Transverse colon (tissue), 4 donors: ENCODE measurements around the gene REC8. TPM values are rescaled to one million over a fixed set of nuclear protein-coding genes. Genes with fewer than 3 reads are reported as not detected.
A peak's percentile ranks its signal among the peaks of the same experiment; 100 is the strongest.

Source experiments
- DNase-seq: peaks from one replicate; pipeline ENCODE4 v3.0.0-alpha.2; 2019
- H3K27ac ChIP-seq, 4 donors: fragments of 200-600 bp; sonication (generic); 2 replicates each; pipeline ENCODE4 v1.5.1; 2016 to 2018; ENCODE audit warnings: inconsistent platforms in 4 of 4
- H3K27me3 ChIP-seq: fragments of 200-600 bp; sonication (generic); 2 replicates; pipeline ENCODE4 v1.5.1; 2017; ENCODE audit warnings: inconsistent platforms
- H3K36me3 ChIP-seq, 4 donors: fragments of 200-600 bp; sonication (generic); 2 replicates each; pipeline ENCODE4 v1.5.1; 2017 to 2019; ENCODE audit warnings: inconsistent platforms in 4 of 4
- H3K4me1 ChIP-seq, 4 donors: fragments of 200-600 bp; sonication (generic); 2 replicates each; pipeline ENCODE4 v1.5.1; 2017 to 2020; ENCODE audit warnings: inconsistent platforms in 4 of 4
- H3K4me3 ChIP-seq, 4 donors: fragments of 200-600 bp; sonication (generic); 1 replicate in 1 of 4; 2 replicates in 3 of 4; pipeline versions ENCODE4 v1.5.1 to v1.6.1; 2017 to 2019; ENCODE audit warnings: inconsistent platforms in 4 of 4
- H3K9me3 ChIP-seq, 2 donors: fragments of 200-600 bp; sonication (generic); 2 replicates each; pipeline ENCODE4 v1.5.1; 2017 to 2019; ENCODE audit warnings: inconsistent platforms in 2 of 2
- EP300 ChIP-seq: sonication (generic); formaldehyde crosslinking; IDR thresholded peaks from one replicate; pipeline ENCODE4 v1.6.1; 2017; ENCODE audit warnings: antibody characterized with exemption, low read depth
- POLR2A ChIP-seq: fragments of 450-650 bp; IDR thresholded peaks from one replicate; pipeline ENCODE4 v1.6.1; 2016; ENCODE audit warnings: antibody characterized with exemption, mild to moderate bottlenecking, moderate library complexity
- POLR2AphosphoS5 ChIP-seq, 3 donors: sonication (generic); formaldehyde crosslinking; IDR thresholded peaks; one replicate each; pipeline ENCODE4 v1.6.1; 2016; ENCODE audit warnings: antibody characterized with exemption in 3 of 3
- WGBS, 2 donors: methylation state at CpG; one replicate each; pipeline ENCODE4 v1.1.5; 2018; ENCODE audit warnings: low coverage in 1 of 2; 5-methylcytosine and 5-hydroxymethylcytosine counted together
- in situ Hi-C, 4 donors: fragments of 200-750 bp; cut with MboI; loops; one replicate each; pipeline versions ENCODE4 v1.15.0 to v1.15.1; 2017; ENCODE audit warnings: low sequenced_read_pairs in 3 of 4, low pct_ligation_motif_present in 1 of 4, low pct_unique_long_range_greater_than_20kb in 1 of 4
- intact Hi-C: fragments of 100-400 bp; cut with DNase I; formaldehyde crosslinking; loops from one replicate; pipeline ENCODE4 v1.15.1; 2023; ENCODE audit warnings: low total_unique reads
- total RNA-seq, 4 donors: library from RNA; depleted of rRNA; stranded (reverse); fragments of >200 nt; gene quantifications; one replicate each; pipeline ENCODE4 v1.1.0, GENCODE V29; 2016
- TF ChIP-seq, protein P1 (sequence below), 5 experiments: fragments of 200-600 bp in 3 of 5; fragments of 450-650 bp in 2 of 5; sonication (generic) in 3 of 5; IDR thresholded peaks; 1 replicate in 2 of 5; 2 replicates in 3 of 5; pipeline ENCODE4 v1.5.1; 2016 to 2017; ENCODE audit warnings: antibody characterized with exemption in 5 of 5, inconsistent platforms in 3 of 5, mild to moderate bottlenecking in 2 of 5, moderate library complexity in 1 of 5

The REC8 gene
- total RNA-seq, 4 donors from 2014 or later: 11.3 to 112 (median 31.2) TPM

DNA sequence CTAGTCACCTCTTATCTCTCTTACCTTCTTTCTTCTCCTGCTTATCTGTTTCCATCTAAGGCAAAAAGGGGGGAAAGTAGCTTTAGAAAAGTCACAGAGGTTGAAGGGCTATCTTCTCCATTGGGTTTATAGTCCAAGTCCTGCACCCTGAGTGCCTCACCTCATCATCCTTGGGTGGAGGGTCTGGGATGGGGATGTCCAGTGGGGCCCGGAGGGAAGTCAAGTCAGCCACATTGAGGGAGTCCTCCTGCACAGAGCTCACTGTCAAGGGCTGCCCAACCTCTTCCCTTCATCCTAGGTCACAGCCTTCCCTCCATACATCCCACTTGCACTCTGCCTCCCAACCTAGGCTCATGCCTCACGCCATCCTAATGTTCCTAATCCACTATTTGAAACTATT lies 26.7 kb upstream of the REC8 start:
- in situ Hi-C loops (no loop called here), intact Hi-C loops (no loop called here)
- TF ChIP-seq, protein P1, sequence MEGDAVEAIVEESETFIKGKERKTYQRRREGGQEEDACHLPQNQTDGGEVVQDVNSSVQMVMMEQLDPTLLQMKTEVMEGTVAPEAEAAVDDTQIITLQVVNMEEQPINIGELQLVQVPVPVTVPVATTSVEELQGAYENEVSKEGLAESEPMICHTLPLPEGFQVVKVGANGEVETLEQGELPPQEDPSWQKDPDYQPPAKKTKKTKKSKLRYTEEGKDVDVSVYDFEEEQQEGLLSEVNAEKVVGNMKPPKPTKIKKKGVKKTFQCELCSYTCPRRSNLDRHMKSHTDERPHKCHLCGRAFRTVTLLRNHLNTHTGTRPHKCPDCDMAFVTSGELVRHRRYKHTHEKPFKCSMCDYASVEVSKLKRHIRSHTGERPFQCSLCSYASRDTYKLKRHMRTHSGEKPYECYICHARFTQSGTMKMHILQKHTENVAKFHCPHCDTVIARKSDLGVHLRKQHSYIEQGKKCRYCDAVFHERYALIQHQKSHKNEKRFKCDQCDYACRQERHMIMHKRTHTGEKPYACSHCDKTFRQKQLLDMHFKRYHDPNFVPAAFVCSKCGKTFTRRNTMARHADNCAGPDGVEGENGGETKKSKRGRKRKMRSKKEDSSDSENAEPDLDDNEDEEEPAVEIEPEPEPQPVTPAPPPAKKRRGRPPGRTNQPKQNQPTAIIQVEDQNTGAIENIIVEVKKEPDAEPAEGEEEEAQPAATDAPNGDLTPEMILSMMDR (IDR thresholded peaks at IDR 0.05): no peak
- TF ChIP-seq POLR2AphosphoS5 (IDR thresholded peaks at IDR 0.05): no peak
- TF ChIP-seq POLR2A: no peak
- no peak for TF ChIP-seq EP300
- peak overlapping the region; percentile 94 to 99 (median 97) for H3K27ac ChIP-seq
- DNase-seq: no peak
- no peaks in the 10 kb centered on the region for H3K9me3 ChIP-seq
- peaks cover 16 to 59% (median 39%) of the 10 kb centered on the region in 4 donors for H3K4me1 ChIP-seq
- 71 to 91% methylated on average over 2 of the region's 2 CpGs for WGBS, 2 donors
- no peaks in the 10 kb centered on the region for H3K27me3 ChIP-seq
- peaks cover 0 to 4% (median 2%) of the 10 kb centered on the region in 4 donors for H3K36me3 ChIP-seq
- peak overlapping the region in 1 of 4 donors; percentile 73 for H3K4me3 ChIP-seq

DNA sequence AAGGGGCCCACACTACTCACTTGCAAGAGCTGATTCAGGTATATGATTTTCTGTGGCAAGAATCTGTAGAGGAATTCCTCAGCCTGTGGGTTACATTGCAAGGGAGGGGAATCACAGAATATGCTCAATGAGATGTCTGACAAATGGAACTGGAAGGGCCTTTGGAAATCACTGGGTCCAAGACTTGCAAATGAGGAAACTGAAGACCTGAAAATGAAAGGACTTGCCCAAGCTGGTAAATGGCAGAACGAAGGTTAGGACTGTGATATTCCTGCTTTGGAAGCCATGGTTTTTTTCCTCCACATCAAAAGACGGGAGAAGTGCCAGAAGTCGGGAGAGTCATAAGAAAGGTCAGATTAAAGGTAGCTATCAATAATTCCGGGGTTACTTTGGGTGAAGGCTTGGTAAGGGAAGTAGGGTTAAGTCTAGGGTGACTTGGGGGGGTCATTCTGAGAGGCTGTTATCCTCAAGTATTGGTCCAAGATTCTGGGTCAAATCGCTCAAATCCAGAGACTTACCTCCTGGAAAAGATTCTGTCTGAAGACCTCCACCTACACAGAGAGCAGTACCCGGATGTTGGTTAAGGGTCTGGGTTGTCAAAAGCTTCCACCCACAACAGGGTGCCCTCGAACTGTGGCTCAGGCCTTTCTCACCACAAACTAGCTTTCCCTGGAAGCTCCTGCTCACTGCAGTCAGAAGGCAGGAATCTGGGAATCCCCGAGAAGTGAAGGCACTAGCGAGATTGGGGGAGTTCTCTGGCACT lies 26.0 kb upstream of the REC8 start:
- in situ Hi-C loops (no loop called here), intact Hi-C loops (no loop called here)
- Histone ChIP-seq H3K27me3 (no peaks in the 10 kb centered on the region), H3K9me3 (no peaks in the 10 kb centered on the region), H3K4me1 (peaks cover 16 to 54% (median 34%) of the 10 kb centered on the region in 4 donors), H3K4me3 (peak overlapping the region; percentile 71 to 98 (median 80)), H3K27ac (peak overlapping the region; percentile 94 to 99 (median 97)), H3K36me3 (peaks cover 0 to 9% (median 2%) of the 10 kb centered on the region in 4 donors)
- DNase-seq: no peak
- TF ChIP-seq POLR2A: no peak
- TF ChIP-seq, protein P1 (IDR thresholded peaks at IDR 0.05): no peak
- TF ChIP-seq EP300: no peak
- TF ChIP-seq POLR2AphosphoS5 (IDR thresholded peaks at IDR 0.05): no peak
- WGBS, 2 donors: 1 to 27% methylated on average over 4 to 9 of the region's 9 CpGs

DNA sequence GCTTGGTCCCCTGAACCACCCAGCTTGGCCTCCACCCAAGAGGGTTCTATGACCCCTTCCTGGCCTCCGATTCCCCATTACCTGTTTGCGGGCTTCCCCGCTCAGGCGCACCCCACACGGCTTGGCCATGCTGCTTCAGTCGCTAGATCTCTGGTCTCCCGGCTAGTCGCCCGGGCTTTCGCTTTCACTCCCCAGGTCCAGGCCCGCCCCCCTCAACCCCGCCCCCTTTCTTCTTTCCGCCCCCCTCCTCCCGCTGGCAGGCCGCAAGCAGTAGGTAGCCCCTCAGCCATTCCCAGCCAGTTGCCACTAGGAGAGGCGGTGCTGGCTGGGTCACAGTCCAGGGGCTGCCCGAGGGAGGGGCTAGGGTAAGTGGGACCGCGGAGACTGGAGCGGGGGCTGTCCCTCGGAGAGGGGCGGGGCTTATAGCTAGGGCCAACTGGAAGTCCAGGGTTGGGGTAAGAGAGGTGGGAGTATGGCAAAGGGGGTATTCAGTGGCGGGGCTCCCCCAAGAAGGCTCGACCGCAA lies 25.4 kb upstream of the REC8 start, which contains the start of gene PSME2:
Gene PSME2 (minus strand): TSS at position 158 of the 525 bp plus-strand sequence. CDS start 29 bp downstream, at position 129.
- no peaks in the 10 kb centered on the region for H3K27me3 ChIP-seq
- peak within 1 kb of the TSS; percentile 94 to 99 (median 97) for H3K27ac ChIP-seq
- intact Hi-C loops (no loop called here), in situ Hi-C loops (no loop called here)
- WGBS, 2 donors: 0% methylated on average over 25 of the region's 25 CpGs; no CpG with 5 or more reads in 1 of the 2 donors
- peaks cover 0 to 16% (median 3%) of the 10 kb centered on the region in 4 donors for H3K36me3 ChIP-seq
- H3K9me3 ChIP-seq: no peaks in the 10 kb centered on the region
- DNase-seq: peak; percentile 97
- TF ChIP-seq POLR2AphosphoS5 (IDR thresholded peaks at IDR 0.05) (peak; percentile 67 to 86 (median 78)), POLR2A (no peak)
- peaks cover 16 to 54% (median 33%) of the 10 kb centered on the region in 4 donors for H3K4me1 ChIP-seq
- H3K4me3 ChIP-seq: peak within 1 kb of the TSS; percentile 73 to 98 (median 86)

DNA sequence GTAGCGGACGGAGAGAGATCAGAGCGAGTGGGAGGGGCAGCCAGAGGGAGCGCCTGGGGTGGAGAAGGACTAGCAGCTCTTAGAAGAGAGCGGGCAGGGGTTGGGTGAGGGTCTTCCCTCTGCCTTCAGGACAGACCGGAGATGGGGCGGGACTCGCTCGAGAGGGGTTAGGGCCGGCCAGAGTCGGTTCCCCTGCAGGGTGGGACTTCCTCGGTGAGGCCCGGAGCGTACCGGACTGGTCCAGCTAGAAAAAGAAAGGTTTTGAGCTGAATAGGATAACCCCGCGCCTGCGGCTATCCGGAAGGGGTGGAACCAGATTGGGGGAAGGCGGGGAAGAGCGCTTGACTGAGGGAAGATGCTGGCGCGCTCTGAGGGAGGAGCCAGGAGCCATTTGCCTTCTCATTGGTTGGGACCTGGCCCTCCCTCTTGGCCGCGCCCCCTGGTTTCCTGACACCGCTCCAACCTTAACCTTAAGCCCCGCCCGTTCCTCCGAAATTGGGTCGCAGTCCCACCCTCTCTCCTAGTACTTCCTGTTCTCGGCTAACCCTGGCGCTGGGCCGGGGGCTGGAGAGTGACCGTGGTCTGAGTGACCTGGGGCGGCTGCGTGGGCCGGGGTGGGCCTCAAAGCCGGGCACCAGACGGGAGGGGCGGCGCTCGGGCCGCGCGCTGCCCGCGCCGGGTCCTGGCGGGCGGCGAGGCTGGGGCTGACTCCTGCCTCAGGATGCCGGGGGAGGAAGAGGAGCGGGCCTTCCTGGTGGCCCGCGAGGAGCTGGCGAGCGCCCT lies 24.7 kb upstream of the REC8 start, which contains the start of gene RNF31:
Gene RNF31 (plus strand): TSS at position 521 of the 783 bp plus-strand sequence. CDS start 201 bp downstream, at position 722.
- 0% methylated on average over 31 of the region's 57 CpGs; no CpG with 5 or more reads in 1 of the 2 donors for WGBS, 2 donors
- Histone ChIP-seq H3K27ac (peak within 1 kb of the TSS; percentile 94 to 99 (median 97)), H3K4me1 (peaks cover 14 to 51% (median 30%) of the 10 kb centered on the region in 4 donors), H3K27me3 (no peaks in the 10 kb centered on the region), H3K4me3 (peak within 1 kb of the TSS; percentile 73 to 98 (median 86)), H3K36me3 (peaks cover 0 to 22% (median 4%) of the 10 kb centered on the region in 4 donors), H3K9me3 (no peaks in the 10 kb centered on the region)
- in situ Hi-C loops: no loop called here
- peak; percentile 99 for DNase-seq
- intact Hi-C loops: no loop called here
- TF ChIP-seq EP300: no peak
- peak; percentile 57 to 85 (median 77) for TF ChIP-seq POLR2AphosphoS5 (IDR thresholded peaks at IDR 0.05)
- TF ChIP-seq, protein P1 (IDR thresholded peaks at IDR 0.05): no peak
- TF ChIP-seq POLR2A: peak; percentile 61
